Kidney (tissue), 14 donors: ENCODE measurements around the gene MSI2. TPM values are rescaled to one million over a fixed set of nuclear protein-coding genes. Genes with fewer than 3 reads are reported as not detected.
A peak's percentile ranks its signal among the peaks of the same experiment; 100 is the strongest.

Source experiments
- DNase-seq, 5 donors: peaks; one replicate each; pipeline ENCODE4 v3.0.0-alpha.2; 2013 to 2020
- FAIRE-seq: peaks from 2 replicates; lab custom pipeline; 2012; peaks lifted over from hg19 to GRCh38; lab: Jason Lieb, UNC
- H3K27ac ChIP-seq, 2 donors: one replicate each; pipeline ENCODE4 v1.7.0; 2013; ENCODE audit warnings: low read depth in 2 of 2, low read length in 2 of 2, inconsistent platforms in 1 of 2
- H3K27me3 ChIP-seq: one replicate; pipeline ENCODE4 v1.7.1; 2013; ENCODE audit warnings: low read length, inconsistent platforms; ENCODE audit not compliant: control insufficient read depth, insufficient read depth
- H3K36me3 ChIP-seq, 3 donors: one replicate each; pipeline versions ENCODE4 v1.7.0 to v1.7.1; 2013; ENCODE audit warnings: low read length in 3 of 3, control low read depth in 1 of 3, inconsistent platforms in 1 of 3; ENCODE audit not compliant: insufficient read depth in 3 of 3, control insufficient read depth in 2 of 3
- H3K4me1 ChIP-seq, 3 donors: one replicate each; pipeline versions ENCODE4 v1.7.0 to v1.7.1; 2013; ENCODE audit warnings: low read length in 3 of 3, inconsistent platforms in 1 of 3, low read depth in 1 of 3; ENCODE audit not compliant: control insufficient read depth in 2 of 3, insufficient read depth in 2 of 3
- H3K4me3 ChIP-seq, 3 donors: one replicate each; pipeline versions ENCODE4 v1.7.0 to v1.8.1; 2013; ENCODE audit warnings: low read length in 3 of 3, control low read depth in 1 of 3, inconsistent platforms in 1 of 3
- H3K9ac ChIP-seq, 3 donors: one replicate each; pipeline versions ENCODE4 v1.7.0 to v1.7.1; 2013; ENCODE audit warnings: low read length in 3 of 3, control low read depth in 1 of 3, inconsistent platforms in 1 of 3
- H3K9me3 ChIP-seq, 3 donors: one replicate each; pipeline versions ENCODE4 v1.7.0 to v1.7.1; 2013; ENCODE audit warnings: low read length in 3 of 3, control low read depth in 1 of 3, inconsistent platforms in 1 of 3; ENCODE audit not compliant: control insufficient read depth in 2 of 3, insufficient read depth in 1 of 3
- CTCF ChIP-seq: IDR thresholded peaks from 3 replicates; pipeline ENCODE4 v1.5.1; 2012; ENCODE audit warnings: mild to moderate bottlenecking, moderate library complexity, borderline replicate concordance; ENCODE audit not compliant: insufficient read depth; ENCODE audit errors: extremely low read depth
- intact Hi-C: fragments of 100-400 bp; cut with DNase I; formaldehyde crosslinking; loops from one replicate; pipeline ENCODE4 v1.11.1; 2022
- polyA plus RNA-seq: library from polyadenylated mRNA; stranded (reverse); fragments of 350-450 nt; fragmentation: Illumina TruSeq; extraction: RNeasy Lipid Tissue Mini Kit (QIAGEN cat#74804); gene quantifications from one replicate; pipeline ENCODE4 v1.2.3, GENCODE V29; 2014; ENCODE audit warnings: low read depth, low replicate concordance; ENCODE audit not compliant: insufficient read depth
- total RNA-seq: library from RNA; stranded (reverse); fragmentation: NEBNext Ultra II Directional; extraction: Animal tissue kit (Norgen Biotek cat#: 25700); gene quantifications from one replicate; pipeline ENCODE4 v1.2.1, GENCODE V29; 2021
- donor health status: control.
- donor health status: control.
- donor health status: control.
- donor health status: control.
- donor health status: control.
- donor health status: DM: yes; HTN: yes; CAD: no.
- donor health status: Normal renal cell carcinoma (clear cell type).

Gene MSI2
- total and polyA plus RNA-seq, 2 donors from 2014 or later: 69.2 to 151 TPM

- FAIRE-seq (no peak), DNase-seq (no peak)
- Histone ChIP-seq H3K27ac (no peak overlapping the region), H3K36me3 (peaks cover 0 to 10% (median 6%) of the 10 kb centered on the region in 3 donors), H3K9ac (no peak overlapping the region), H3K4me1 (peaks cover 0 to 2% (median 0%) of the 10 kb centered on the region in 3 donors), H3K9me3 (no peaks in the 10 kb centered on the region), H3K4me3 (no peak overlapping the region), H3K27me3 (no peaks in the 10 kb centered on the region)
- no peak for TF ChIP-seq CTCF
- intact Hi-C loops: no loop called here
Observed at GRCh38 chr17:57679356-57679755, 423.0 kb downstream of the MSI2 start.

GRCh38 chr17:57679906-57680695 lies 423.8 kb downstream of the MSI2 start:
- Histone ChIP-seq H3K9ac (no peak overlapping the region), H3K27me3 (no peaks in the 10 kb centered on the region), H3K9me3 (no peaks in the 10 kb centered on the region), H3K27ac (no peak overlapping the region), H3K4me1 (peaks cover 0 to 2% (median 0%) of the 10 kb centered on the region in 3 donors), H3K4me3 (no peak overlapping the region), H3K36me3 (peaks cover 0 to 8% (median 5%) of the 10 kb centered on the region in 3 donors)
- DNase-seq: peak in 1 of 5 donors; percentile 4
- intact Hi-C loops: no loop called here
- FAIRE-seq: no peak
- TF ChIP-seq CTCF: no peak

GRCh38 chr17:57682701-57683100 lies 426.4 kb downstream of the MSI2 start:
- no peaks in the 10 kb centered on the region for H3K9me3 ChIP-seq
- H3K9ac ChIP-seq: no peak overlapping the region
- H3K27me3 ChIP-seq: no peaks in the 10 kb centered on the region
- no peak overlapping the region for H3K4me3 ChIP-seq
- H3K36me3 ChIP-seq: no peaks in the 10 kb centered on the region
- H3K4me1 ChIP-seq: no peaks in the 10 kb centered on the region
- intact Hi-C loops: no loop called here
- no peak overlapping the region for H3K27ac ChIP-seq
- FAIRE-seq (no peak), DNase-seq (peak in 1 of 5 donors; percentile 12)
- no peak for TF ChIP-seq CTCF
